GM21381 (cell line): ENCODE measurements around the gene NUDT5.

Experiments
- ATAC-seq: cut with Tn5 transposase; IDR thresholded peaks from one replicate; pipeline ENCODE4 v1.9.1; 2021; ENCODE audit warnings: mild to moderate bottlenecking, moderate library complexity; ENCODE audit not compliant: unreplicated experiment

The NUDT5 gene

GRCh38 chr10:12165999-12166775, 29.5 kb downstream of the NUDT5 start:
- ATAC-seq = no peak

GRCh38 chr10:12165036-12165435, 30.7 kb downstream of the NUDT5 start:
- ATAC-seq = no peak

- no peak for ATAC-seq
Measured at GRCh38 chr10:12164085-12164484, 31.6 kb downstream of the NUDT5 start.

GRCh38 chr10:12162927-12163326, 32.8 kb downstream of the NUDT5 start:
- ATAC-seq = no peak

GRCh38 chr10:12160664-12161063, 35.0 kb downstream of the NUDT5 start:
- ATAC-seq = no peak

GRCh38 chr10:12158111-12158510, 37.6 kb downstream of the NUDT5 start:
- ATAC-seq = no peak

GRCh38 chr10:12156367-12157123, 39.1 kb downstream of the NUDT5 start:
- no peak for ATAC-seq

GRCh38 chr10:12154516-12154915, 41.2 kb downstream of the NUDT5 start:
- no peak for ATAC-seq

GRCh38 chr10:12150163-12150562, 45.5 kb downstream of the NUDT5 start:
- no peak for ATAC-seq

- ATAC-seq = no peak
Measured at GRCh38 chr10:12144538-12144937, 51.2 kb downstream of the NUDT5 start.

- ATAC-seq = no peak
Measured at GRCh38 chr10:12140038-12140437, 55.7 kb downstream of the NUDT5 start.

GRCh38 chr10:12135631-12136030, 60.1 kb downstream of the NUDT5 start:
- ATAC-seq = no peak

GRCh38 chr10:12130237-12130872, 65.3 kb downstream of the NUDT5 start:
- ATAC-seq = peak; percentile 41

- peak; percentile 92 for ATAC-seq
Measured at GRCh38 chr10:12129222-12130111, 66.2 kb downstream of the NUDT5 start, which contains the start of gene SEC61A2. Gene SEC61A2, plus strand, starts transcription at chr10:12129677. Its CDS starts 111 bp downstream, at chr10:12129788.

- peak; percentile 32 for ATAC-seq
Measured at GRCh38 chr10:12121673-12122072, 74.0 kb downstream of the NUDT5 start.
